Retinal pigment epithelial cell (primary cell): ENCODE results near the gene PLCD1.
"Not testable (repeated sequence)": the region's sequence is repeated elsewhere in the genome, so short reads cannot be mapped to it uniquely, and the experiment has no call there.

Source experiments
- DNase-seq: peaks from one replicate; pipeline ENCODE4 v3.0.0-alpha.2; 2010; ENCODE audit warnings: low read depth
- H3K4me3 ChIP-seq: 2 replicates; pipeline ENCODE4 v1.5.1; 2011; ENCODE audit warnings: mild to moderate bottlenecking, low read length, control low read depth, moderate library complexity
- CTCF ChIP-seq: conservative IDR thresholded peaks from 2 replicates; pipeline ENCODE4 v1.5.1; 2011; ENCODE audit warnings: low read depth, low read length, control low read depth, inconsistent platforms

The PLCD1 gene

GRCh38 chr3:37981348-37981664 lies 48.1 kb downstream of the PLCD1 start:
- no peak for TF ChIP-seq CTCF
- no peak overlapping the region for H3K4me3 ChIP-seq
- DNase-seq, result no peak

GRCh38 chr3:37980462-37981347 lies 48.7 kb downstream of the PLCD1 start:
- H3K4me3 ChIP-seq, result no peak overlapping the region
- no peak for DNase-seq
- TF ChIP-seq CTCF, result no peak

- TF ChIP-seq CTCF, result no peak
- DNase-seq, result no peak
- H3K4me3 ChIP-seq, result no peak overlapping the region
These were observed 49.6 kb downstream of the PLCD1 start for GRCh38 chr3:37979541-37980461.

DNA sequence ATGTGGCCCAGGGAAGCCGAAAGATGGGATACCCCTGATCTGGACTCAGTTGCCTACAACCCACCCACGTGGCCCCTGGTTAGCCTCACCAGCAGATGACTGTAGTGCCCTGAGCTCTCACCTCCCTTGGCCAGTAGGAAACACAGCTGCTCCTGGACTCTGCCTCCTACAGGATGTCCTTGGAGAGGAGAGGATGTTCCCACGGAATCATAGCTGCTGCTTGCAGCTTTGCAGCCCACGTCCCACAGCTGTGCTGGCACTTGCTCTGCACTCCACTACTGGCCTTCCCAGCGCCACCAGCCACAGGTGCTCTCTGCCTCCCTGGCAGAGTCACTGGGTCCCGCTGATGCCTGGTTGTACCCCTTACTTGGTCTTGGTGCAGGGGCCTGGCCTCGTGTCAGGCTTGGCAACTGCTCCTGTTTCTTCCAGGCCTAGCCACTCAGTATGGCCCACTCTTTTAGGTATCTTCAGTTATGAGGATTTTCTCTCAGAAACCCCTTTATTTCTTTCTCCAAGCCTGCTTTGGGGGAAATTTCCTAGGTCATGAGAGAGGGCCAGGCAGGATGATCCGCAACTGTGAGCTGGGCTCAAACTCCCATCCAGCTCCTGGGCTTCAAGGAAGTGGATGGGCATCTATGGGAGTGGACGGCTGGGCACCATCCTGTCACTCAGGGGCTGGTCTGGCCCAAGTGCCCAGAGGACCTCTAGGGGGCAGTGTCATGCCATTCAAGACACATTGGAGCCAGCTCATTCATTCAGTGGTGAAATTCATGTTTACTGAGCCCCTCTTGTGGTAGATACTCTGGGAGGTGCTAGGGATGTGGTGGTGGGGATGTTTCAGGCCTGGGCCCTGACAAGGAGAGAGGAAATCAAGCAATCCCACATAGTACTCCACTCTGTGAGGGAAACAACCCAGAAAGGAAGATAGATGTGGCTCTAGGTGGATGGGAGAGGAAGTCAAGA lies 55.0 kb downstream of the PLCD1 start:
- H3K4me3 ChIP-seq, result no peak overlapping the region

GRCh38 chr3:37973246-37974054 lies 56.0 kb downstream of the PLCD1 start:
- TF ChIP-seq CTCF, result no peak
- no peak overlapping the region for H3K4me3 ChIP-seq
- no peak for DNase-seq

More for the DNA sequence above, 55.0 kb downstream of the PLCD1 start:
- TF ChIP-seq CTCF, result peak; percentile 89
- DNase-seq, result no peak

DNA sequence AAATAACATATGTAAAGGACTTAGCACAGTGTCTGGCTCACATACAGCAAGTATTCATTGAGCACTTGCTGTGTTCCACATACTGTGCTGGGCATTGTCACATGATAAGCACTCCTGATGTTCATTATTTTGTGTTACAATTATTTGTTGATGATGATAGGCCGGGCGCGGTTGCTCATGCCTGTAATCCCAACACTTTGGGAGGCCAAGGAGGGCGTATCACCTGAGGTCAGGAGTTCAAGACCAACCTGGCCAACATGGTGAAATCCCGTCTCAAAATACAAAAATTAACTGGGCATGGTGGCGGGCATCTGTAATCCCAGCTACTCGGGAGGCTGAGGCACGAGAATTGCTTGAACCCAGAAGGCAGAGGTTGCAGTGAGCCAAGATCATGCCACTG lies 57.4 kb downstream of the PLCD1 start:
- DNase-seq, H3K4me3 ChIP-seq: not testable (repeated sequence)
